SKM-1 treated with dmso at 0.1 percent for 144 hours (cell line): ENCODE results near the gene CADPS.

Source experiments
- DNase-seq: peaks from one replicate; lab custom pipeline; 2025; ENCODE audit not compliant: unreplicated experiment; lab: John Stamatoyannopoulos, UW

Gene CADPS

GRCh38 chr3:62363275-62363674, 511.9 kb downstream of the CADPS start:
- no peak for DNase-seq

GRCh38 chr3:62361824-62362223, 513.4 kb downstream of the CADPS start:
- no peak for DNase-seq

GRCh38 chr3:62361261-62361660, 514.0 kb downstream of the CADPS start:
- no peak for DNase-seq

- no peak for DNase-seq
Observed at GRCh38 chr3:62359531-62359930, 515.7 kb downstream of the CADPS start.

- no peak for DNase-seq
Observed at GRCh38 chr3:62356356-62356755, 518.9 kb downstream of the CADPS start.

- no peak for DNase-seq
Observed at GRCh38 chr3:62355703-62356102, 519.5 kb downstream of the CADPS start.
